ENCODE measurements around the gene CMTM1.

CMTM1 gene

GRCh38 chr16:66566051-66566901 lies at the start of gene CMTM1:
CMTM1 (plus strand) TSS chr16:66566439; CDS start chr16:66566514, 75 bp downstream.
- no peak for DNase-seq (ENCODE audit: low read depth in 2 of 2)

DNA sequence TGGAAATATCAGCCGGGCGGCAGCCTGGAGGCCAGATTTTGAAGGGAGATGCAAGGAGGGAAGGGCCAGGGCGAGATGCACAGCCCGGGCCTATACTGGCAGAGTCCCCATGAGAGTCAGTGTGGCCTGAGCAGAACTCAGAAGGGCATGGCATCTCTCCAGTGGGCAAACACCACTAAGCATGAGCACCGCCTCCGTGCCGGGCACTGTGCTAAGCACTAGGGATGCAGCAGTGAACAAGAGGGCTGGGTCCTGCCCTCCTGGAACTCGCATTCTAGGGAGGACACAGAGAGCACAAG lies 49.8 kb upstream of the CMTM1 start:
- DNase-seq (ENCODE audit: low read depth in 2 of 2) = no peak

DNA sequence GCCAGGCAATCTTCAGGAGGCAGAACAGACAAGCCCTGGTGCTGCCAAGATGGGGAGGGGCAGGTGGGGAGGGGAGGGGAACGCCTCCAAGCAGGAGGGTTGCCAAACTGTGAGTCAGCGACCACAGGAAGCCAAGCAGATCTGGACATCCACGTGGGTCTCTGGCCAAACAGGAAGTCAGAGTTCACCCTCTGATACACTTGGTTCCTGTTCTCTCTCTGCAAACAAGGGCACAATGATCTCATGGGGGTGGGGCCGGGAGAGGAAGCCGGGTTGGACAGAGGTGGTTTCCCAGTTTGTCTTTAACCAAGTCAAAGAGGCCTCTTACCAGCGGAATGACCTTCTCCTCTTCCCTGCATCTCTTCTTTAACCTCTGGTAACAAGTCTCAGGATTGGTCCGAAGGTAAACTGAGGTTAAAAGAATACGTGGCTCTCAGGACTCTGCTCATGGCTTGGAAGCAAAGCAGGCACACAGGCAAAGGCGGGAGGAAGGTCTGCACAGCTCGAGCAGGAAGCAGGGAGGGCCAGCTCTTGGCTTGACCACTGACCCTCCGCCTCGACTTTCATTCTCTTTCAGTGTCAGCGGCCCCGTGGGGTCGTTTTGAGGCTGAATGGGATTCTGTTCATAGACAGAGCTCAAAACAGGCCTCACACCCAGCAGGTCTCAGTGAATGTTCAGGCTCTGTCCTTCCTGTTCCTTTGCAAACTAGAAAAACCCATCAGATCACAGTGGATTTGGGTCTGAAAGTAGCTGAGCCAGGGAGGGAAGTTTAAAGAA lies 49.2 kb upstream of the CMTM1 start:
- DNase-seq (ENCODE audit: low read depth in 2 of 2) = peak; percentile 81

DNA sequence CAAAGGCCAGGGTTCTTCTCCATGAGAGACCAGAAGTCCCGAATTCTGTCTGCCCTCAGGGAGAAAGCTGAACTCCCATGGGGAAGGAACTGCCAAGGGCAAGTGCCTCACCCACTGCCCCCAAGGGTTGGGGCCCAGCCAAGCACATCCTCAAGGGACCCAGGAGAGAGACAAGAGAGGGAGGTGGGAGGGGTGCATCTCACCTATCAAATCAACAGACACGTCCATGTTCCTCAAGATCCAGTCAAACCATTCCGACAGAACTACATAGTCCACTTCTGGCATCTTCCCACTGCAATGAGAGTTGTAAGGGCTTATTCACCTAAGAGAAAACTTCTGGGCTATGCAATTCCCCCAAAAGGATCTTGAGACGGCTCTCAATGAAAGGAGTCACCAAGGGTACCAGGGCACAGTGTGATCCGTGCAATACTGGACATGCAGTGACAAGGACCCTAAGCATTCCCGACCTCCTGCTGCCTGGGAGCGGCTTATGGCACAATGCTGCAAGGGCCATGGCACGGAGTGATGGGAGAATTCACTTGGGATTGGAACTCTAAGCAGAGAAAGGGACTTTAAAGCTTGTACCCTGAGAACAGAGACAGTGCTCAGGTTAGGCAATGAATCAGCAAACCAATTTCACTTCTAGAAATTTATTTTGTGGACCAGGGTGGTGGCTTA lies 48.5 kb upstream of the CMTM1 start:
- DNase-seq (ENCODE audit: low read depth in 2 of 2) = no peak

GRCh38 chr16:66519482-66520373 lies 46.5 kb upstream of the CMTM1 start:
- no peak for DNase-seq (ENCODE audit: low read depth in 2 of 2)

DNA sequence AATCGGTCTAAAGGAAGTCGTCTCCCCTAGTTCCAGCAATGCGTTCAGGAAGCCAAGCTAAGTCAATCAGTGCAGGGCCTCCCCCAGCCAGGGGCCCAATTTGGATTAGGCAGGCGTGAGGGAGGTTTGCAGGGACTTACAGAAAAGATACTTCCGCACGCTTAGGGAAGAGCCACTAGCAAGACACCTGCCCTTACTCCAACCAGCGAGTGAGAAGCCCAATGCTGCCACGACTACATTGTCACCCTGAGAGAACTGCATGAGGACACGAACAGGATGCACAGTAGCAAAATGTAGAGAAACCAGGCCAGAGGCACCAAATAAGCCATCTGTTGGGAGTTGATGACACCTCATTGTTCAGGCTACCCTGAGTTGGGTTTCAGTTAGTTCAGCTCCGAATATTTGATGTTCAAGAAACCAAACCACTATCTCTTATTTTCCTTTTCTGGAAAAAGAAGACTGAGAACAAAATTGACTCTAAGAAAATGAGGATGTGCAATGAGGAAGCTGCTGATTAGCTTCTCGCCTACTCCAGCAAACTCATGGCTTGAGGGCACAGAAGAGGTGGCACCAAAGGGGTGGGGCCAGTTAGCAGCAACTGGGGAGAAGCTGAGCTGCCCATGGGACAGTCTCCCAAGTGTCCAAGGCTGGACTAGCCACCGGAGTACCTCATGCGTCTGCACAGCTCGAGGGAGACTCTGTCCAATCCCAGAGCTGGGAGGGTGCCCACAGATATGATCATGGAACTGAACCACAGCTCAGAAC lies 45.7 kb upstream of the CMTM1 start:
- no peak for DNase-seq (ENCODE audit: low read depth in 2 of 2)

DNA sequence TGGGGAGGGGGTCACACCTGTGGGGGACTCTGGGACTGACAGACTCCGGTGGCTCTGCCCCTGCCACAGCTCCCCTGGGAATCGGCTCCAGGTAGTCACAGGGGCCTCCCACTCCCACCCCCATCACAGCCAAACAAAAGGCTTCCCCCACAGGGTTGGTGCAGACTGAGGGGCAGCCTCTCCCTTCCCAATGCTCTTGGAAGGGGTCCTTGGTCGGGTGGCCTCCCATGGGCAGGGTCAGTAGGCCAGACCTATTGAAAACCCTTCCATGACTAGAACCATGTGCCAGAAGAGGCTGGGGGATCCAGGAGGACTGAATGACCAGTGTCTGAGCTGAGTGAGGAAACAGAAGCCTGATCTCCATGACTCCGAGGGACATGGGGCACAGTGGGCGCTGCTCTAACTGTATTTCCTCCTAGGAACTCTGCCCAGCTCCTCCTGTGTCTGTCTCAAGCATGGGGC lies 45.0 kb upstream of the CMTM1 start:
- DNase-seq (ENCODE audit: low read depth in 2 of 2) = no peak

GRCh38 chr16:66521951-66522771 lies 44.1 kb upstream of the CMTM1 start:
- DNase-seq (ENCODE audit: low read depth in 2 of 2) = no peak

DNA sequence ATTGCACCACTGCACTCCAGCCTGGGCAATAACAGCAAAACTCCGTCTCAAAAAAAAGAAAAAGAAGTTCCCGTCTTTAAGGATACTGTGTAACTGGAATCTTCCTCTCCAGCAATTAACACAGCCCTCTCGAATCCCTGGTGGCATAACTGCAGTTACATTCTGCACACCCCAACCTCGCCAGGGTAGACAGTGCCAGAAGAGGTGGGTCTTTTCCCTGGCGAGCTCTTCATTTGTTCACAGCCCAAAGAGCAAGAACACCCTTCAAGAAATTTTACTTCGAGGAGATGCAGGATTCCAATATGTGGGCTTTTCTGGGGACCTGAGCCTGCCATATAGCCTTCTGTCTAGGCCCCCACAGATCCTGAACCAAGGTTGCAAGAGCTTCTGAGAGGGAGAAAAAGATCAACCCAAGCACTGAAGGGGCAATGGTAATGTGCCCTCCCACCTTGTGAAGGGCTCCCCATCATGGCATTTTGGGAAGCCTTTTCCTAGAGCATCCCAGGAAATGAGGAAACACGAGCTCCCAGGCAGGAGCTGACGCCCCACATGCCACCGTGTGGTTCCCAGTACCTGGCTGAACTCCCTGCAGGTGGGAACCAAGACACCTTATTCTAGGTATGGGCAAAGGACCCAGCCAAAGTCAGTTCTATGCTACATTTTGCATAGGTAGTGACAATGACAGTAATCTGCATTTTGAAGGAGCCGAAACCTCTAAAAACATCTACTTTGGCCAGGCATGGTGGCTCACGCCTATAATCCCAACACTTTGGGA lies 43.2 kb upstream of the CMTM1 start:
- DNase-seq (ENCODE audit: low read depth in 2 of 2) = no peak

GRCh38 chr16:66523861-66524354 lies 42.3 kb upstream of the CMTM1 start:
- no peak for DNase-seq (ENCODE audit: low read depth in 2 of 2)

- DNase-seq (ENCODE audit: low read depth in 2 of 2) = no peak
Measured at GRCh38 chr16:66524601-66525164, 41.6 kb upstream of the CMTM1 start.

DNA sequence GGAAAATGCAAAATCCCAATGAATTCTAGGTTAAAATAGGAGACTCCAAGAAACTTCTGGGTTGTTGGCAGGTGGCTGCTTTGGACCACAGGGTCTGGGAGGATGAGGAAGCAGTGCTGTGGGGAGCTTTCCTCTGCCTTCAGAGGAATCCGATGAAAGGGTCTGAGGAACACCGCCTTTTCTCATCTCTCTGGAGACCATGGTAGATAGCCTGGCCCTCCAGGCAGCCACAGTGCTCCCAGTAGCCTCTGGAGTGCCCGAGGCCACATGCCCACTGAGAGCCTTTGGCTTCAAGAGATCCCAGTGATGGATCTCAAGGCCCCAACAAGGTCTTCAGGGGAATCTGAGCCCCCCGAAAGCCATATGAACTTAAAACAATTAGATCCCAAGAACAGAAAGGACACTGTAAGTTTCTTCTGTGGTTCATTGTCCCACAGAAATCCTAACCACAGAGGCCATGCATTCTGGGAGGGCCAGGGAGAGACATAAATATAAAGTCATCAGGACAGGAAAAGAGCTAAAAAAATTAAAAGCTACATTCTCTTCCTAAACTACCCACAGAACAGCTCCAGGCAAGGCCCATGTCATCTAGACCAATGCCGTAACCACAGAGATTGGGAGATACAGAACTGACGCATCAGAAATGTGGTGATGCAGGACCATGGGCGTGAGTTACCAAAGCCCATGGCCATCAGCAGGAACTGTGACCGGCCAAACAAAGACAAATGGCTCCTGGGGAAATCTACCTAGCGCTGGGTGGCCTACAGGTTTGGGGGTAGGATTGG lies 40.7 kb upstream of the CMTM1 start:
- DNase-seq (ENCODE audit: low read depth in 2 of 2) = no peak

DNA sequence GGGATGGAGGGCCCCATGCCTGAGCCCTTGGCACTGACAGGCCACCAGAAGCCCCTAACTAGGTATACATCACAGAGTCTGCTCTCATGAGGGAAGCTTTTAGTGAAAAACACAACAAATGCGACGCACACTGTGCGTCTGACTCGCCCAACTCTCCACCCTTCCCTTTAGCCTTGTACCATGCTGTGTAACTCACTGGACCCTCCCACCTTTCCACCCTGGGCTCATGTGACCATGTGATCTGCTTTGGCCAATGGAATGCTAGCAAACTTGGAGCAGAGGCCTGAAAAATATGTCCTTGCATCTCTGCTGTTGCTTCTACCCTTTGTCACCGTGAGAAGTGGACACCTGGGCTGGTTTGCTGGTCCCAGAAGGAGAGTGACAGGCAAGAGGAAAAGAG lies 37.9 kb upstream of the CMTM1 start:
- DNase-seq (ENCODE audit: low read depth in 2 of 2) = no peak

DNA sequence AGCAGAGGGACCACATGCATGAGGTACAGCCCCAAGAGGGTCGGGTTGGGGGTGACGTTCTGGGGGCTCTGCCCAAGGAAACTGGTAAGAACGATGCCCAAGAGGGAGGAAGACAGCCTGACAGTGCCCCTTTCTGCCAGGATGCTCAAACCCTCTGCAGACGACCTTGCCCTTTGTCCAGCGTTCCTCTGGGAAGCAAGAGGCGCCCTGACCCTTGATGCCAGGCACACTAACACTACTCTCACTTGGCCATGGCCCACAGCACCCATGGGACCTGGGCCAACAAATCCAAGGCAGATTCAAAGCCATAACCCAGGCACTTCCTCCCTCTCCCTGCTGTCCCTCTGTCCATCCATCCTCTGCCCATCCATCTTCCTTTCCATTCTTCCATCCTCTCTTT lies 36.8 kb upstream of the CMTM1 start:
- no peak for DNase-seq (ENCODE audit: low read depth in 2 of 2)

DNA sequence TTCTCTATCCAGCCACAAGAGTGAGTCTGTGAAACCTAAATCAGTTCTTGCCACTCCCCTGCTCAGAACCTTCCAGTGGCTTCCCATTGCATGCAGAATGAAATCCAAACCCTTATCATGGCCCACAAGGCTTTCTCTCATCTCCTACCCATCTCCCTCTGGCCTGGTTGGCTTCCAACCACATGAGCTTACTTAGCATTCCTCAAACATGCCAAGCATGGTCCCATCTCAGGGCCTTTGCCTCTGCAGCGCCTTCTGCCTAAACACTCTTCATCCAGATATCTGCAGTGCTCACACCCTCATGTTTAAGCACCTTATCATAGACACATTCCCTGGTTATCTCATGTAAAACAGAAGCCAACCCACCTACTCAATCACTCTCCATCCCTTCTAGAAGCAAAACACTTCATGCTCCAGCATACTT lies 31.9 kb upstream of the CMTM1 start:
- DNase-seq (ENCODE audit: low read depth in 2 of 2) = no peak

- DNase-seq (ENCODE audit: low read depth in 2 of 2) = no peak
Measured at GRCh38 chr16:66536525-66536924, 29.7 kb upstream of the CMTM1 start.

DNA sequence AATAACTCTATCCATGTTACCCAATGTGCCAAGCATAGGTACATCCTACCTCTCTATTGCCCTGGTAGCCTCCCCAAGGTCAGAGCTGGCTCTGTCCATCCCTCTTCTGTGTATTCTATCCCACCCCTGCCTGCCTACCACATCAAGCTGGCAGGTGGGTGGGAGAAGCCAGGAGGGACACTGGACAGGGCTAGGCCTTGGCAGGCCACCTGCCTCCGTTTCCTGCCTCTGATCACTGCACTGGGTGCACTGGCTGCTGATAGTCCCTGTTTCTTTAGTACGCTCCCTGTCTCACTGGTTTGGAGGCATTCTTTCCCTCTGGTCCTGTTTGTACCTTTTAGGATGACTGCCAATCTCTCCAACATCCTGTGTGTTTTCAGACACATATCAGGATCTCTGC lies 29.0 kb upstream of the CMTM1 start:
- DNase-seq (ENCODE audit: low read depth in 2 of 2) = no peak

GRCh38 chr16:66538910-66539309 lies 27.3 kb upstream of the CMTM1 start:
- DNase-seq (ENCODE audit: low read depth in 2 of 2) = no peak

Data from fibroblast of skin of left biceps (primary cell).